ENCODE data around the gene PROSER1. TPM values are rescaled to one million over a fixed set of nuclear protein-coding genes. Genes with fewer than 3 reads are reported as not detected.
A peak's percentile ranks its signal among the peaks of the same experiment; 100 is the strongest.

Gene PROSER1
- total and polyA plus RNA-seq, 9 of the 15 experiments (the other 6 are each of a cell fraction or from before 2014, with no cell fraction given): 9.2 to 36.2 (median 10.4) TPM

DNA sequence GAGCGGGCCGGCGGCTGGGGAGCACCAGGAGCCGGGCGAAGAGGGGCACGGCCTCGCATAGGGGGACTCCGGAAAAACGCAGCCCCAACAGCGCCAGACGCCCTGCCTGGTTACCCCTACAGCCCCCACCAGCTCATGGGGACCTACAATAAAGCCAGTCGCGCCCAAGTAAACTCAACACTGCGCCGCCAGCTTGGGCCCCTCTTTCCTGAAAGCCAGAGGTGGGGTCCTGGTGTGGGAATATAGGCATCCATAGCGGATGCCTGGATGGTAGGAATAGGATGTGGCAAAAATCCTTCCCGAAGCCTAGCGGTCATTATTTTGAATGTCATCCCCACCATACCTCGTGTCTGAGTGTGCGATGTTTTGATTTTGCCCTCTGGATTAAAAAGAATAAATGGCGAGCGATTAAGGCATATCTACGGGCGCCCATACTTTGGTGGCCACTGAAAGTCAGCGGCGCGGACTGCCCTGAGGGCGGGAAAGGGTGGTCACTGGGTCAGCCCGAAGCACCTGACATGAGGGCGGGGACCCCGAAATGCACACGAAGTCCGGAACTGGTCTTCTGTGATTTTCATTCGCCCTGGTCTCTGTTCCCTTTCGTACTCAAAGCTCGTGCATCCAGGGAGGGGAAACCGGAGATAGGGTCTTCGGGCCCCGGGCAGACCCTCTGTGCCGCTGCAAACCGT is at the start of gene PROSER1, which contains the start of gene NHLRC3 (continued):
- TF ChIP-seq, protein P1, sequence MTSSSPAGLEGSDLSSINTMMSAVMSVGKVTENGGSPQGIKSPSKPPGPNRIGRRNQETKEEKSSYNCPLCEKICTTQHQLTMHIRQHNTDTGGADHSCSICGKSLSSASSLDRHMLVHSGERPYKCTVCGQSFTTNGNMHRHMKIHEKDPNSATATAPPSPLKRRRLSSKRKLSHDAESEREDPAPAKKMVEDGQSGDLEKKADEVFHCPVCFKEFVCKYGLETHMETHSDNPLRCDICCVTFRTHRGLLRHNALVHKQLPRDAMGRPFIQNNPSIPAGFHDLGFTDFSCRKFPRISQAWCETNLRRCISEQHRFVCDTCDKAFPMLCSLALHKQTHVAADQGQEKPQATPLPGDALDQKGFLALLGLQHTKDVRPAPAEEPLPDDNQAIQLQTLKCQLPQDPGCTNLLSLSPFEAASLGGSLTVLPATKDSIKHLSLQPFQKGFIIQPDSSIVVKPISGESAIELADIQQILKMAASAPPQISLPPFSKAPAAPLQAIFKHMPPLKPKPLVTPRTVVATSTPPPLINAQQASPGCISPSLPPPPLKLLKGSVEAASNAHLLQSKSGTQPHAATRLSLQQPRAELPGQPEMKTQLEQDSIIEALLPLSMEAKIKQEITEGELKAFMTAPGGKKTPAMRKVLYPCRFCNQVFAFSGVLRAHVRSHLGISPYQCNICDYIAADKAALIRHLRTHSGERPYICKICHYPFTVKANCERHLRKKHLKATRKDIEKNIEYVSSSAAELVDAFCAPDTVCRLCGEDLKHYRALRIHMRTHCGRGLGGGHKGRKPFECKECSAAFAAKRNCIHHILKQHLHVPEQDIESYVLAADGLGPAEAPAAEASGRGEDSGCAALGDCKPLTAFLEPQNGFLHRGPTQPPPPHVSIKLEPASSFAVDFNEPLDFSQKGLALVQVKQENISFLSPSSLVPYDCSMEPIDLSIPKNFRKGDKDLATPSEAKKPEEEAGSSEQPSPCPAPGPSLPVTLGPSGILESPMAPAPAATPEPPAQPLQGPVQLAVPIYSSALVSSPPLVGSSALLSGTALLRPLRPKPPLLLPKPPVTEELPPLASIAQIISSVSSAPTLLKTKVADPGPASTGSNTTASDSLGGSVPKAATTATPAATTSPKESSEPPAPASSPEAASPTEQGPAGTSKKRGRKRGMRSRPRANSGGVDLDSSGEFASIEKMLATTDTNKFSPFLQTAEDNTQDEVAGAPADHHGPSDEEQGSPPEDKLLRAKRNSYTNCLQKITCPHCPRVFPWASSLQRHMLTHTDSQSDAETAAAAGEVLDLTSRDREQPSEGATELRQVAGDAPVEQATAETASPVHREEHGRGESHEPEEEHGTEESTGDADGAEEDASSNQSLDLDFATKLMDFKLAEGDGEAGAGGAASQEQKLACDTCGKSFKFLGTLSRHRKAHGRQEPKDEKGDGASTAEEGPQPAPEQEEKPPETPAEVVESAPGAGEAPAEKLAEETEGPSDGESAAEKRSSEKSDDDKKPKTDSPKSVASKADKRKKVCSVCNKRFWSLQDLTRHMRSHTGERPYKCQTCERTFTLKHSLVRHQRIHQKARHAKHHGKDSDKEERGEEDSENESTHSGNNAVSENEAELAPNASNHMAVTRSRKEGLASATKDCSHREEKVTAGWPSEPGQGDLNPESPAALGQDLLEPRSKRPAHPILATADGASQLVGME (CRISPR knock-in tag; IDR thresholded peaks at IDR 0.05): no peak
- TF ChIP-seq MAZ (CRISPR knock-in tag; conservative IDR thresholded peaks at IDR 0.05 in 1 of 2, IDR thresholded peaks at IDR 0.05 in 1 of 2): peak; percentile 73 to 80
- no peak for TF ChIP-seq EWSR1 (IDR thresholded peaks at IDR 0.05; ENCODE audit: borderline replicate concordance, low read depth, partially characterized antibody)
- TF ChIP-seq CHD1 (IDR thresholded peaks at IDR 0.05; ENCODE audit: low read length): no peak
- TF ChIP-seq MNT (conservative IDR thresholded peaks at IDR 0.05): peak in 1 of 2 experiments; percentile 68; a peak in 2 of 4 replicates
- no peak for TF ChIP-seq CBX1 (IDR thresholded peaks at IDR 0.05; ENCODE audit: low read depth)
- peak; percentile 56 for TF ChIP-seq SUPT5H (IDR thresholded peaks at IDR 0.05)
- no peak for TF ChIP-seq RFX7 (CRISPR knock-in tag; IDR thresholded peaks at IDR 0.05)
- peak in 1 of 2 experiments; percentile 54; a peak in 1 of 4 replicates for TF ChIP-seq SIN3A (IDR thresholded peaks at IDR 0.05; ENCODE audit: borderline replicate concordance in 2 of 2, control insufficient read depth in 1 of 2, low read depth in 2 of 2, low read length in 2 of 2)
- TF ChIP-seq THRA (IDR thresholded peaks at IDR 0.05): no peak
- no peak; the same call in 1 of the 2 replicates for TF ChIP-seq RNF2 (IDR thresholded peaks at IDR 0.05)
- TF ChIP-seq C11orf30 (IDR thresholded peaks at IDR 0.05; ENCODE audit: low read depth): peak; percentile 84
- no peak for TF ChIP-seq ZNF174 (CRISPR knock-in tag; IDR thresholded peaks at IDR 0.05)
- no peak for TF ChIP-seq GATAD2A (IDR thresholded peaks at IDR 0.05)
- 0 out of 4 replicates have a peak, but pooled peaks of 1 of the 2 experiments have one; percentile 56 for TF ChIP-seq TEAD1 (CRISPR knock-in tag; IDR thresholded peaks at IDR 0.05)
- TF ChIP-seq ZEB2 (IDR thresholded peaks at IDR 0.05): no peak
- TF ChIP-seq FUS (optimal IDR thresholded peaks at IDR 0.05; ENCODE audit: low read depth, low read length): no peak
- TF ChIP-seq, protein P2, sequence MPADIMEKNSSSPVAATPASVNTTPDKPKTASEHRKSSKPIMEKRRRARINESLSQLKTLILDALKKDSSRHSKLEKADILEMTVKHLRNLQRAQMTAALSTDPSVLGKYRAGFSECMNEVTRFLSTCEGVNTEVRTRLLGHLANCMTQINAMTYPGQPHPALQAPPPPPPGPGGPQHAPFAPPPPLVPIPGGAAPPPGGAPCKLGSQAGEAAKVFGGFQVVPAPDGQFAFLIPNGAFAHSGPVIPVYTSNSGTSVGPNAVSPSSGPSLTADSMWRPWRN (IDR thresholded peaks at IDR 0.05; ENCODE audit: low read depth): no peak
